Measurements from ENCODE around the gene MLNR. TPM values are rescaled to one million over a fixed set of nuclear protein-coding genes. Genes with fewer than 3 reads are reported as not detected.

MLNR gene
- polyA plus RNA-seq, 4 donors, result 0.10 to 0.27 TPM; not detected in 2

Other genes with a start within 250 kb of the MLNR start
- 10 to 100 TPM; 68.5 to 88.5 (median 81.6) TPM for gene FNDC3A, start 244.4 kb upstream of the MLNR start, polyA plus RNA-seq (ENCODE audit: insufficient read length in 4 of 4)
- 10 to 100 TPM; 13.0 to 18.9 (median 14.1) TPM for gene CDADC1, start 27.6 kb downstream of the MLNR start, polyA plus RNA-seq (ENCODE audit: insufficient read length in 4 of 4)
- gene CAB39L, start 223.7 kb downstream of the MLNR start, polyA plus RNA-seq (ENCODE audit: insufficient read length in 4 of 4), result 10 to 100 TPM; 17.4 to 24.4 (median 19.8) TPM
- gene SETDB2, start 223.9 kb downstream of the MLNR start, polyA plus RNA-seq (ENCODE audit: insufficient read length in 4 of 4), result 10 to 100 TPM; 19.0 to 22.9 (median 21.0) TPM